ENCODE measurements around the gene CHURC1.
"Not testable (repeated sequence)": the region's sequence is repeated elsewhere in the genome, so short reads cannot be mapped to it uniquely, and the experiment has no call there.

Gene CHURC1

GRCh38 chr14:64910847-64911495 is 3.3 kb upstream of the CHURC1 start:
- DNase-seq (ENCODE audit: low spot score) = no peak
- no peak for FAIRE-seq

- FAIRE-seq (no peak), DNase-seq (ENCODE audit: low spot score) (no peak)
These were observed 2.0 kb upstream of the CHURC1 start for GRCh38 chr14:64912261-64912660.

GRCh38 chr14:64913477-64913876 is 778 bp upstream of the CHURC1 start:
- not testable (repeated sequence) for FAIRE-seq; DNase-seq (ENCODE audit: low spot score)

GRCh38 chr14:64915029-64915424 is 772 bp downstream of the CHURC1 start:
- no peak for FAIRE-seq
- DNase-seq (ENCODE audit: low spot score) = no peak

- DNase-seq (ENCODE audit: low spot score) (no peak), FAIRE-seq (no peak)
These were observed 1.5 kb downstream of the CHURC1 start for GRCh38 chr14:64915797-64916196.

GRCh38 chr14:64918216-64918615 is 4.0 kb downstream of the CHURC1 start:
- DNase-seq (ENCODE audit: low spot score) = no peak

GRCh38 chr14:64919215-64919614 is 5.0 kb downstream of the CHURC1 start:
- no peak for FAIRE-seq
- no peak for DNase-seq (ENCODE audit: low spot score)

More at GRCh38 chr14:64918216-64918615, 4.0 kb downstream of the CHURC1 start:
- no peak for FAIRE-seq

- FAIRE-seq (no peak), DNase-seq (ENCODE audit: low spot score) (no peak)
These were observed 5.4 kb downstream of the CHURC1 start for GRCh38 chr14:64919618-64920017.

GRCh38 chr14:64920465-64920864 is 6.2 kb downstream of the CHURC1 start:
- FAIRE-seq = no peak

GRCh38 chr14:64923015-64923414 is 8.8 kb downstream of the CHURC1 start:
- FAIRE-seq = no peak

More at GRCh38 chr14:64920465-64920864, 6.2 kb downstream of the CHURC1 start:
- DNase-seq (ENCODE audit: low spot score) = no peak

GRCh38 chr14:64926398-64926995 is 12.2 kb downstream of the CHURC1 start:
- no peak for FAIRE-seq
- no peak for DNase-seq (ENCODE audit: low spot score)

More at GRCh38 chr14:64923015-64923414, 8.8 kb downstream of the CHURC1 start:
- no peak for DNase-seq (ENCODE audit: low spot score)

- DNase-seq (ENCODE audit: low spot score) (no peak), FAIRE-seq (no peak)
These were observed 12.8 kb downstream of the CHURC1 start for GRCh38 chr14:64927031-64927430.

GRCh38 chr14:64928239-64929013 is 14.2 kb downstream of the CHURC1 start:
- DNase-seq (ENCODE audit: low spot score) (no peak), FAIRE-seq (no peak)

GRCh38 chr14:64929014-64929359 is 14.7 kb downstream of the CHURC1 start:
- no peak for FAIRE-seq

GRCh38 chr14:64930085-64930843 is 16.0 kb downstream of the CHURC1 start:
- DNase-seq (ENCODE audit: low spot score) (no peak), FAIRE-seq (no peak)

More at GRCh38 chr14:64929014-64929359, 14.7 kb downstream of the CHURC1 start:
- no peak for DNase-seq (ENCODE audit: low spot score)

GRCh38 chr14:64931123-64931522 is 16.9 kb downstream of the CHURC1 start:
- DNase-seq (ENCODE audit: low spot score) (no peak), FAIRE-seq (no peak)

- FAIRE-seq (no peak), DNase-seq (ENCODE audit: low spot score) (no peak)
These were observed 18.0 kb downstream of the CHURC1 start for GRCh38 chr14:64932231-64932630.

GRCh38 chr14:64934338-64934929 is 20.2 kb downstream of the CHURC1 start:
- no peak for FAIRE-seq
- DNase-seq (ENCODE audit: low spot score) = no peak

GRCh38 chr14:64935508-64935907 is 21.3 kb downstream of the CHURC1 start:
- no peak for DNase-seq (ENCODE audit: low spot score)
- FAIRE-seq = no peak

- no peak for FAIRE-seq
- no peak for DNase-seq (ENCODE audit: low spot score)
These were observed 23.0 kb downstream of the CHURC1 start for GRCh38 chr14:64937171-64937820.

GRCh38 chr14:64937821-64938193 is 23.6 kb downstream of the CHURC1 start:
- no peak for FAIRE-seq
- DNase-seq (ENCODE audit: low spot score) = no peak
